Measurements from ENCODE around the gene MAN1B1. TPM values are rescaled to one million over a fixed set of nuclear protein-coding genes. Genes with fewer than 3 reads are reported as not detected.

MAN1B1 gene
- polyA plus RNA-seq, 1 donor (not counting 4 experiments of a cell fraction or from before 2014, with no cell fraction given): 34.3 TPM

- H3K27me3 ChIP-seq (ENCODE audit: control insufficient read depth, extremely low read depth, insufficient read depth, low read length): no peaks in the 10 kb centered on the region
- no peaks in the 10 kb centered on the region for H4K20me1 ChIP-seq (ENCODE audit: control insufficient read depth, extremely low read depth, insufficient read depth, low read length)
- H3K9me1 ChIP-seq (ENCODE audit: control insufficient read depth, extremely low read depth, insufficient read depth, low read length): no peaks in the 10 kb centered on the region
- FAIRE-seq: no peak
- TF ChIP-seq EZH2 (IDR thresholded peaks at IDR 0.05; ENCODE audit: low read length): no peak
- TF ChIP-seq, protein P1, sequence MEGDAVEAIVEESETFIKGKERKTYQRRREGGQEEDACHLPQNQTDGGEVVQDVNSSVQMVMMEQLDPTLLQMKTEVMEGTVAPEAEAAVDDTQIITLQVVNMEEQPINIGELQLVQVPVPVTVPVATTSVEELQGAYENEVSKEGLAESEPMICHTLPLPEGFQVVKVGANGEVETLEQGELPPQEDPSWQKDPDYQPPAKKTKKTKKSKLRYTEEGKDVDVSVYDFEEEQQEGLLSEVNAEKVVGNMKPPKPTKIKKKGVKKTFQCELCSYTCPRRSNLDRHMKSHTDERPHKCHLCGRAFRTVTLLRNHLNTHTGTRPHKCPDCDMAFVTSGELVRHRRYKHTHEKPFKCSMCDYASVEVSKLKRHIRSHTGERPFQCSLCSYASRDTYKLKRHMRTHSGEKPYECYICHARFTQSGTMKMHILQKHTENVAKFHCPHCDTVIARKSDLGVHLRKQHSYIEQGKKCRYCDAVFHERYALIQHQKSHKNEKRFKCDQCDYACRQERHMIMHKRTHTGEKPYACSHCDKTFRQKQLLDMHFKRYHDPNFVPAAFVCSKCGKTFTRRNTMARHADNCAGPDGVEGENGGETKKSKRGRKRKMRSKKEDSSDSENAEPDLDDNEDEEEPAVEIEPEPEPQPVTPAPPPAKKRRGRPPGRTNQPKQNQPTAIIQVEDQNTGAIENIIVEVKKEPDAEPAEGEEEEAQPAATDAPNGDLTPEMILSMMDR (optimal IDR thresholded peaks at IDR 0.05 in 1 of 3, IDR thresholded peaks at IDR 0.05 in 1 of 3, conservative IDR thresholded peaks at IDR 0.05 in 1 of 3; ENCODE audit: extremely low read depth in 1 of 3, insufficient read depth in 2 of 3, low read length in 3 of 3): peak; percentile 74 to 97 (median 95)
- no peak overlapping the region for H3K9ac ChIP-seq (ENCODE audit: control insufficient read depth, extremely low read depth, insufficient read depth, low read length)
- dilution Hi-C loops (cut with MboI; ENCODE audit: extremely low pct_ligation_motif_present, low sequenced_read_pairs): no loop called here
- H2AFZ ChIP-seq (ENCODE audit: control insufficient read depth, low read length): no peak overlapping the region
- H3K27ac ChIP-seq (ENCODE audit: control insufficient read depth, insufficient read depth, low read length): no peak overlapping the region
- DNase-seq (ENCODE audit: low read depth, low spot score): no peak
- no peak overlapping the region for H3K4me2 ChIP-seq (ENCODE audit: control insufficient read depth, extremely low read depth, insufficient read depth, low read depth, low read length)
- H3K4me1 ChIP-seq (ENCODE audit: control insufficient read depth, extremely low read depth, insufficient read depth, low read length): peaks cover 18% of the 10 kb centered on the region
- no peak overlapping the region for H3K4me3 ChIP-seq (ENCODE audit: control insufficient read depth in 2 of 3, extremely low read depth in 1 of 3, insufficient read depth in 2 of 3, low read depth in 1 of 3, low read length in 3 of 3)
- H3K79me2 ChIP-seq (ENCODE audit: control insufficient read depth, insufficient read depth, low read length): no peaks in the 10 kb centered on the region
- H3K9me3 ChIP-seq (ENCODE audit: control insufficient read depth, low read depth, low read length): no peaks in the 10 kb centered on the region
- H3K36me3 ChIP-seq (ENCODE audit: control insufficient read depth in 2 of 2, extremely low read depth in 1 of 2, insufficient read depth in 2 of 2, low read length in 2 of 2): no peaks in the 10 kb centered on the region
These were observed 22.5 kb upstream of the MAN1B1 start for GRCh38 chr9:137064027-137064879.

DNA sequence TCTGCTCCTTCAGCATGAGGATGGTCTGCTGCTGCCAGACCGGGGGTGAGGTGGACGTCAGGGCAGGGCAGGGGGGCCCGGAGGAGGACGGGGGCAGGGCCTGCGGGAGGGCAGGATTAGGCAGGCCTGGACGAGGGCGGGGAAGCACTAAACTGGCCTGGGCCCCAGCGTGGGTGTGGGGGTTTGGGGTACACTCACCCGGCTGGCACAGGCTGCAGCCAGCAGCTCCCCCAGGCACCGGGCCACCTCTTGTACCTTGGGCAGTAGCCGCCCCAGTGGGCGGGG is 22.0 kb upstream of the MAN1B1 start:
- Histone ChIP-seq H3K79me2 (ENCODE audit: control insufficient read depth, insufficient read depth, low read length) (no peaks in the 10 kb centered on the region), H3K36me3 (ENCODE audit: control insufficient read depth in 2 of 2, extremely low read depth in 1 of 2, insufficient read depth in 2 of 2, low read length in 2 of 2) (no peaks in the 10 kb centered on the region), H2AFZ (ENCODE audit: control insufficient read depth, low read length) (no peak overlapping the region), H3K4me1 (ENCODE audit: control insufficient read depth, extremely low read depth, insufficient read depth, low read length) (peaks cover 22% of the 10 kb centered on the region), H4K20me1 (ENCODE audit: control insufficient read depth, extremely low read depth, insufficient read depth, low read length) (no peaks in the 10 kb centered on the region), H3K9me3 (ENCODE audit: control insufficient read depth, low read depth, low read length) (no peaks in the 10 kb centered on the region), H3K4me3 (ENCODE audit: control insufficient read depth in 2 of 3, extremely low read depth in 1 of 3, insufficient read depth in 2 of 3, low read depth in 1 of 3, low read length in 3 of 3) (no peak overlapping the region), H3K9me1 (ENCODE audit: control insufficient read depth, extremely low read depth, insufficient read depth, low read length) (no peaks in the 10 kb centered on the region), H3K9ac (ENCODE audit: control insufficient read depth, extremely low read depth, insufficient read depth, low read length) (no peak overlapping the region), H3K27ac (ENCODE audit: control insufficient read depth, insufficient read depth, low read length) (no peak overlapping the region), H3K27me3 (ENCODE audit: control insufficient read depth, extremely low read depth, insufficient read depth, low read length) (no peaks in the 10 kb centered on the region), H3K4me2 (ENCODE audit: control insufficient read depth, extremely low read depth, insufficient read depth, low read depth, low read length) (no peak overlapping the region)
- DNase-seq (ENCODE audit: low read depth, low spot score) (no peak), FAIRE-seq (no peak)
- TF ChIP-seq, protein P1 (optimal IDR thresholded peaks at IDR 0.05 in 1 of 3, IDR thresholded peaks at IDR 0.05 in 1 of 3, conservative IDR thresholded peaks at IDR 0.05 in 1 of 3; ENCODE audit: extremely low read depth in 1 of 3, insufficient read depth in 2 of 3, low read length in 3 of 3): no peak
- TF ChIP-seq EZH2 (IDR thresholded peaks at IDR 0.05; ENCODE audit: low read length): no peak
- dilution Hi-C loops (cut with MboI; ENCODE audit: extremely low pct_ligation_motif_present, low sequenced_read_pairs): no loop called here

All from keratinocyte (primary cell).